GM19238 (cell line): ENCODE data around the gene KIF3B.
"Not testable (repeated sequence)": the region's sequence is repeated elsewhere in the genome, so short reads cannot be mapped to it uniquely, and the experiment has no call there.

Source experiments
- DNase-seq: peaks from one replicate; pipeline ENCODE4 v3.0.0; 2011; ENCODE audit warnings: low spot score; ENCODE audit not compliant: insufficient read length

KIF3B gene

DNA sequence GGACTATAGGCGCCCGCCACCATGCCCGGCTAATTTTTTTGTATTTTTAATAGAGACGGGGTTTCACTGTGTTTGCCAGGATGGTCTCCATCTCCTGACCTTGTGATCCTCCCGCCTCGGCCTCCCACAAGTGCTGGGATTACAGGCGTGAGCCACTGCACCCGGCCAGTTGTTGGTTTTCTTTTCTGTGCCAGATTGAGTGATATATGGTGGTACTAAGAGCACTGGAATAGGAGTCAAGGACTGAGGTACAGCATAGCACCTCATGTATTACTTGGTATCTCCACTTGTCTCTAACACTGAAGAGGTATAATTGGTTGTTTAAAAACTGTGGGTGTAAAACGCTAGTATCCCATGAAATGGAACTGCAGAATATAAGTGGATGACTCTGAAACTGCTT lies 106.0 kb downstream of the KIF3B start:
- DNase-seq: not testable (repeated sequence)
